Ecto neural progenitor cell (in vitro differentiated cells): ENCODE results near the gene PHACTR1.

Experiments
- DNase-seq: peaks from one replicate; pipeline ENCODE4 v3.0.0-alpha.2; 2018; ENCODE audit warnings: low spot score

PHACTR1 gene

GRCh38 chr6:13198168-13198567 is 481.6 kb downstream of the PHACTR1 start:
- no peak for DNase-seq

DNA sequence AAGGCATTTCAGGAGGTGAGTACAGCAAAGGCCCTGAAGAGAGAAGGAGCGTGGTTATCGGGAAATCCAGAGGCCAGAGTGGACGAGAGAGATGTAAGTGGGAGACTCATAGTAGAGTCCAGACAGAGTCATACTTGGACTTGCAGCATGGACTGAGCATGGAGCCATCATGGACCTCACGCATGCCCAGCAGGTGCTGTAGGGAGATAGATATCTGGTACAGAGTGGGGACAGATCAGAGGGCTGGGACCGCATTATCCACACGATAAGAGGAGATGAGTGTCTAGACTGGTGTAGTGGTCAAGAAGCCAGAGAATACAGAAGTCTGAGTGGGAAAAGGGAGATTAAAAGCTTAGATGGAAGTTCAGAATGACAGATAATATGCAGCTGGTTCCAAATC is 484.8 kb downstream of the PHACTR1 start:
- no peak for DNase-seq

DNA sequence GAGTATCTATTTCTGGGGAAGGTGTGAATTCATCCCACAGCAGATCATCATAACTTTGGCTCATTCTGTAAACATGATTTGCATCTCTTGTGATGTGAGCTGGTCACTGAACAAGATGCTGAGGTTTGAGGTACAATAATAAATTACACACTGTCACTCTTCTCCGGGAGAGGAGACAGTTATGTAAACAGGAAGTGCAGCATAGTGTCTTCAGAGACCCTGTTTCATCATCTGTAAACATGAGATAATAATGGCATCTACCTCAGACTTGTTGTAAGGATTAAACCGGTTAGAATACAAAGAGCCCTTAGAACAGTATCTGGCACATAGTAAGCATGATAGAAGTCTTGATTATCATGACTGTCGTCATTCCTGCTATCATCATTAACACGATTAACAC is 486.6 kb downstream of the PHACTR1 start:
- no peak for DNase-seq

DNA sequence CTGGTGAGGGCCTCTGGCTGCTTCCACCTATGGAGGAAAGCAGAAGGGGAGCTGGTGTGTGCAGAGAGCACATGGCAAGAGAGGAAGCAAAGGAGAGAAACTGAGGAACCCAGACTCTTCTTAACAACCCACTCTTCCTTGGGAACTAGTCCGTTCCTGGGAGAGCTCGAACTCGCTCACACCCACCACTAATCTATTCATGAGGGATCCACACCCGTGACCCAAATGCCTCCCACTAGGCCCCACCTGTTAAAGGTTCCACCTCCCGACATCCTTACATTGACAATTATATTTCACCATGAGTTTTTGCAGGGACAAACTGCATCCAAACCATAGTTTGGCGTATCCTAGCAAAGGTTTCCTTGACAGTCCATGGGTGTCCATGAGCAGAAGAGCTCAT is 488.5 kb downstream of the PHACTR1 start:
- DNase-seq = no peak

- DNase-seq = no peak
Observed at GRCh38 chr6:13212096-13212495, 495.5 kb downstream of the PHACTR1 start.

DNA sequence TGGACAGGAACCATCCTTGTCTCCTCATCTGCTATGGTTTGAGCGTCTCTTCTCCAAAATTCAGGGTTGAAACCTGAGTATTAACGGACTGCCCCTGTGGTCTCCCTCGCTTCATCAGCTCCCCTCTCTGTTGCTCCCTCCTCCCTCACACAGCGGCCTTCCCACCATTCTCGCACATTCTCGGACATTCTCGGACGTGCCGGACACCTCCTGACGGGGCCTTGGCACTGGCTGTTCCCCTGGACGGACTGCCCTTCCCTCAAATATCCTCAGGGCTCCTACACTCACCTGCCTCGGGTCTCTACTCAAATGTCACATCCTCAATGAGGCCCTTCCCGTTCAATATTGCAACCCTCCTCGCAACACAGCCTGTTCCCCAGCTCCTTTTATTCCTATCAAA is 496.0 kb downstream of the PHACTR1 start:
- no peak for DNase-seq

DNA sequence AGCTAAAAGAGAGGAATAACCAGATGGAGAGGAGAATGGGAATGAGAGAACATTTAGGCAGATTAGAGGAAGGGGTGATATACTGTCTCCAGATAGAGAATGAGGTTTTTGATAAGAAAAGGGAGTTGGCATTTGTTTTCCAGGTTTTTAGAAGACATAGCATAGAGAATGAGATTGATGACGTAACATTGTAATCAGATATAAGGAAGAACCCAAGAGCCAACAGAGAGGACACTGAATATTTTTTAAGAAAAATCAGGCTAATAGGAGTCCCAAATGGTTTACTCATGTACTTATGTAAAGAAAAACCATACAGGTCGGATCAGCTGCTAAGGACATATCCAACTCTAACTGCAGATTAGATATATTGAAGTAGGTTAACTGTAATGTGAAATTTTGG is 498.8 kb downstream of the PHACTR1 start:
- DNase-seq = no peak

- no peak for DNase-seq
Observed at GRCh38 chr6:13216236-13217014, 499.9 kb downstream of the PHACTR1 start.

DNA sequence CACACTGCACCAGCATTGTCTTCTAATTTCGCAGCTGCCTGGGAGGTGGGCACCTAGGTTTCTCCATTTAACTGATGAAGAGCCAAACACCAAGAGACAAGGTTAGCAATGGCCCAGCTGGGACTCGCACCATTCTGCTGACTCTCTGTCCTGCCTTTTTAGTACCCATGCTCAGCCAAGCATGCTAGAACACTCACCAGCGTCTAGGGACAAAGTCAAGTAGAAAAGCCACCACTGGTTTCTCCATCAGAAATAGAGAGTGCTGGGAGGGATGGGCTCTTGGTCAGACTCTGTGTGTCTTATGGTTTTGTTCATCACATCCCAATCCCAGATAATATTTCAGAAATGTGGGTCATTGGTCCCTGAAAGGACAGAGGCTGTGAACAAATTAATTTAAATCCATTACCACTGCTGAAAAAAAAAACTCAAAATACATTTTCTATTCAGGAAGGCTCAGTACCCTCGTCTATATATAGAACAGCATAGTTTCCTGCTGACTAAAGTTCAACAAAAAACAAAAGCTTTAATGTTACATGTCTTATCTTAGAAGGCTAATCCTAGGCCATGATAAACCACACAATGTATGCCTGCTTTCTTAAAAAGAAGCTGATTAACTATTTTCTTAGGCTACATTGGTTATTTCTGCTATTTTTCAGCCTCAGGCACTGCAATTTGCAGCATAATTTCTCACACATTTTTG is 500.8 kb downstream of the PHACTR1 start:
- no peak for DNase-seq

DNA sequence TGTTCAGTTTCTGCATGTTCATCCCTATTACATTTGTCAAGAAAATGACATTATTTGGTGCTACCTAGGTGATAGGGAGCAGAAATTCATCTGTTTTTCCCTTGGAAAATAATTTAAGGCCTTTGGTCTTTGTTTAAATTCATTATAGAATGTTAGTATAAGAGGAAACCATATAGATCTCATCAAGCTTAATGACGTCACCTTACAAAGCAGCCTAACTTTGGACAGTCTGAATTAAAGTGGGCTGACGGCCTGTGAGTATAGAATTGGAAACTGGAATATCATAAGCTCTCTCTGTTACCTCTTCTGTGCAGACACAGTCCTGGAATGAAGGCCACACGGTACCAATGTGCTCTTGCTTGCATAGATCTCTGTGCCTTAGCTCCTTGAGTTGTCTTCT is 503.7 kb downstream of the PHACTR1 start:
- no peak for DNase-seq

- DNase-seq = no peak
Observed at GRCh38 chr6:13222048-13222447, 505.5 kb downstream of the PHACTR1 start.

DNA sequence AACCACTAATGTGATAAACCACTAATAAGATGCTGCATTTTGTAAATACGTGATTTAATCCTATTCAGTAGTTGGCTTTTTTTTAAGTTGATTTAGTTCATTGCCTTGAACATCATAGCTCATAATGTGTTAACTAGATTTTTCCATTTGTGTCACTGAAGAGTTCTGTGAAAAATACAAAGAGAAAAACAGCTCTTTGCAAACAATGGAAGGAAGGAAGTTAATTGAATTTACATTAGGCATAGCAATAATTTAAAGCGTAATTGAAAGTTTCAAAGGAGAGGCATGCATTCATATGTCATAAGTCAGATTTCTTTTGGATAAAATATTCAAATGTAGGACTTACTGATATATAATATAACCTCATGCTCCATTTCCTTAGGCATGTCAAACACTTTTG is 509.5 kb downstream of the PHACTR1 start:
- no peak for DNase-seq

DNA sequence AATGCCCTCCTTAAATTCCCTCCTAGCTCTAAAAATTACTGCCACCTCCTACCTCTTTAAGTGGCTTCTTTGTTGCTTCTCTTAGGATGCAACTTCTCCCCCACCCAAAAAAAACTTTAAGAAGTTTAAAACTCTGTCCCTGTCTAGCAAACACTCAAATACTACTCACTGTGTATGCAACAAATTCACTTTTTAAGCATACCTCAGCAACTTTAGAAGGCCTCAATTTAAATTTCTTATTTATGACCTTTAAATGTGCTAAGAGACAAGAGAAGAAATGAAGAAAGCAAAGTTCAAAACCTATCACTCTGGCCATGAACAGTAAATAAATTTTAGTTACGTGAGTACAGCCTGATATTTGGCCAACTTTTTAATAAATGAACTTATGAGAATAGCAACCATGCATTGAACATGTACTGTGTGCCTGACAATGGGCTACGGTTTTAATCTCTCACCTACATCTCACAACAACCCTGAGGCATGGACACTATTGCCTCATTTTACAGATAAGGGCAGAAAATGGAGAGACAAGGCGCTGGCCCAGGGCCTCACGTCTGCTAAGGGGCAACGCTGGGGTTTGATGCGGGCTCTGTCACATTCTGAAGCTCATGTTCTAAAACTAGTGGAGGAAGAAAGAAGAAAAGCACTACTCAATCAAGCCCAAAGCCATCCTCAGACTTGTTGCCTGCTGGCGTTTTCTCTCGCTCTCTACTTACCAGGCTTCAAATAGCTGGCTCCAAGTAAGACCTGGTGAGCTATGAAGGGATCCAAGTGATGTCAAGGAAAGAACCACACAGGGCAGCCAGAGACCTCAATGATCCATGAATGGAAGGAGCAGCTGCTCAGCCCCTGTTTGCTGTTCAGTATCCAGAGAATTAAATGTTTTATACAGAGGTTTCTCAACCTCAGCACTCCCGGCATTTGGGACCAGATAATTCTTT is 512.0 kb downstream of the PHACTR1 start:
- DNase-seq = no peak

DNA sequence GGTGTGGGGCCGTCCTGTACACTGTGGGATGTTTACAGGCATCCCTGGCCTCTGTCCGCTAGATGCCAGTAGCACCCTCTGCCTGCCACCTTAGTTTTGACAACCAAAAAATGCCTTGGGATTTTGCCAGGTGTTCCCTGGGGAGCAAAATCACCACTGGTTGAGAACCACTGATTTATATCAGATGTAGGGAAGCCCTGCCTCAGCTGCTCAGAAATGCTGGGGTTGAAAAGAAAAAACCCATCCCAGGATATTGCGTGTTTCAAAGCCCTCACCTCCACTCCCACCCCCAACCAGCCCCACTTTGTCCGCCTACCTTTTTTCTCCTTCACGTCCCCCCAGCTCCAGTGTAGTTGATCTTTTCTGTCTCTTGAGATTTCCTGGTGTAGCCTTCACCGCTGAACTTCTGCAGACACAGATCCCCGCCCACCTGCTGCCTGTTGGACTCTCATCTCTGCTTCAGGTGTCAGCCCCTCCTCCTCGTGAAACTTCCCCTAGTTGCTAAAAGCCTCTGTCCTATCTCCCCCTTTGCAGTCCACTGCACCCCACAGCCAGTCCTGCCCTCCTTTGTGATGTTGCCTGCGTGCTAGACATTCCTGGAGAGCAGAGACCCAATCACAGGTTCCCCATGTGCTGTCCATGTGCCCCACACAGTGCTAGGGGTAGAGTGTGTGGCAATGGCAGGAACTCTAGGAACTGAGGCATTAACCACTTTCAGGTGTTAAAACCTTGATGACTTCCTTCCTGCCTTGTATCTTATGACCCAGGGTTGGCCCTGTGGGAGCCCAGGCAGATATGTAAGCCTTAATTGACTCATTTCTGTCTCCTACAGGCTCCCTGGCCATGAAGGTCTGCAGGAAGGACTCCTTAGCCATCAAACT is 512.9 kb downstream of the PHACTR1 start:
- no peak for DNase-seq

GRCh38 chr6:13233106-13233505 is 516.5 kb downstream of the PHACTR1 start:
- DNase-seq = no peak

DNA sequence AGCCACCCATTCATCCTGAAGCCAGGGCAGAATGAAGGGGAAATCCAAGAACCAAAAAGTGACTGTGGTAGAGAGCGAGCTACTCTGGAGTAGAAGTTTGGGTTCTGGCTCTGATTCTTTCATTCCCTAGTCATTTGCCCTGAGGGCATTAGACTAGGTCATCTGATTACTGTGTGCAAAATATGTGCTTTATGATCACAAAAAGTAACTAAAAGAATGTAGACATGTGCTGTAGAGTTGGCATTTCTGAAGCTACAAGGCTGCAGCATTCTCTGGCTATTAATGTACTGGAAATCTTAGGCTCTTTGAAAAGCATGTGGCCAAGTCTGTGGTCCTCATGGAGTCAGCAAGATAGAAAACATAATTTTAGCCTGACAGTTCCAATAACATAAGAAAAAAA is 517.6 kb downstream of the PHACTR1 start:
- no peak for DNase-seq

DNA sequence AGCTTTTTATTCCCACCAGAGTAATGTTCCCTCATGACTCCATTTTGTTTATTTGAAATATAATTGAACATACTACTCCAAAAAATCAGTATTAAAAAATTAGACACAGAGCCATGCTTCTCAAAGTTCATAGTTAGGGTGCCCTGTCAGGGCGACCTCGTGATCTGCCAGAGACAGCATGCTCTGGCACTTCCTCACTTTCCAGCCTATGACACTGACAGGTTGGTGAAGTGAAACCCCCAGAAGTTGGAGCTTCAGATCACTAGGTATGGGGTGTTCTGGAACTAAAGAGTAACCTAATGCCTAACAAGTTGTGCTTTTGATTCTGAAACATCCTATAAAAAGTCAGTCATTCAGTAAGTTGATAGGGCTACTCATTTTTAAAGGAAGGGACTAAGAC is 518.8 kb downstream of the PHACTR1 start:
- no peak for DNase-seq

DNA sequence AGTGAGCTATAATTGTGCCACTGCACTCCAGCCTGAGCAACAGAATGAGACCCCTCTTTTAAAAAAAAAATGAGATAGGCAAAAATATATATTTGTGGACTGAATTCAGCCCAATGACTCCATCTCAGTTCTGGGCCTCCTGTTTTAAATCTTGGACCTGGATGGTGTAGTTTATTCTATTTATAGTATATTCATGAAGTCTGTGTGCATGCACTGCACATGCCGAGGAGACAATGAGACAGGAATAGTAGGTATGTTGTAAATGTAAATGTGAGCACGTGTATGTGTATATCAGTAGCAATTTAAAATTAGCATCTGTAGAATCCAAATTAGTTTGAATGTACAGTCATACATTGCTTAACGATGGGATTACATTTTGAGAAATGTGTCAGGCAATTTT is 520.8 kb downstream of the PHACTR1 start:
- DNase-seq = no peak

DNA sequence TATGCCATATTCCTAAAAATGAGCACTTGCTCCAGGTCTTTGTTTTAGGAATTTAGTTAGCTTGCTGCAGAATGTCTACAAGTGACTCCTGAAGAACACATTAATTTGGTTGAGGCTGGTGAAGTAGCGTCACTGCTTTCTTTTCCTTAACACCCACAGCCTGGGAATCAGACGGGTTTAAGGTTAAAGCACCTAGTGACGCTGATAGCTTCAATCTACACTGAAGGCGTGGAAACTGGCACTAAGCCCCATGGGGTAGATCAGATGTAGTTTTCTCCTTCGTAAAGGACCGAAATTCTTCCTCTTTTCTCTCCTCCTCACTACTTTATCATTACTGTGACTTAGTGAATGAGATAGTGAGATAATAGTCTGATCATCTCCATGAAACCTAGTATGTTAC is 521.5 kb downstream of the PHACTR1 start:
- DNase-seq = no peak

DNA sequence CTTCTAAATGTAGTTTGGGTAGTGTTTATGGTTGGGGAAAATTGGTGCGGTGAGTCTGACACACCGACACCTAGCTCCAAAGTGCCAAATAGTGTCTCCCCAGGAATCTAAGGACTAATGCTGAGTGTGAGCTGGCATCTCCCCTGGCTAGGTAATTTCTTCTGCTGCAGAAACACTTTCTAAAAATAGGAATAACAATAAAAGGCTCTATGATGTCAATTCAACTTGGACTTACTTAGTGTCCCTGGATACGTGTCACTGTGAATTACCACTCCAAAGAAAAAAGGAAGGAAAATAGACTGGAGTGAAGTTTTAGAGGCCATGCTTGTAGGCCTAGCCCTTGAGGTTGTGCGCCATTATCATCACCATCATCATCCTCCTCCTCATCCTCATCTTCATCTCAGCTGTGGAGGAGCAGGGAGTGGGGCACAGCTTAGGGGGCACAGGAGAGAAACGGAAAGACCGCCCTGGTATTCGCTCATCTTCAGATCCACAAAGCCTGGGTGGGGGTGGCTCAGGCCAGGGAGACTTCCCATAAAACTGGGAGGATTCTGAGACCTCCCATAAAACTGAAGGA is 522.2 kb downstream of the PHACTR1 start:
- no peak for DNase-seq
